ENCODE measurements around the gene SCN3B.

Gene SCN3B

GRCh38 chr11:123653827-123654565, 428 bp downstream of the SCN3B start:
- no peak for DNase-seq (ENCODE audit: low read depth)

GRCh38 chr11:123653483-123653826, 969 bp downstream of the SCN3B start:
- DNase-seq (ENCODE audit: low read depth): no peak

- no peak for DNase-seq (ENCODE audit: low read depth)
Measured at GRCh38 chr11:123652599-123652998, 1.8 kb downstream of the SCN3B start.

GRCh38 chr11:123650901-123651300, 3.5 kb downstream of the SCN3B start:
- no peak for DNase-seq (ENCODE audit: low read depth)

GRCh38 chr11:123645286-123645975, 9.0 kb downstream of the SCN3B start:
- no peak for DNase-seq (ENCODE audit: low read depth)

DNA sequence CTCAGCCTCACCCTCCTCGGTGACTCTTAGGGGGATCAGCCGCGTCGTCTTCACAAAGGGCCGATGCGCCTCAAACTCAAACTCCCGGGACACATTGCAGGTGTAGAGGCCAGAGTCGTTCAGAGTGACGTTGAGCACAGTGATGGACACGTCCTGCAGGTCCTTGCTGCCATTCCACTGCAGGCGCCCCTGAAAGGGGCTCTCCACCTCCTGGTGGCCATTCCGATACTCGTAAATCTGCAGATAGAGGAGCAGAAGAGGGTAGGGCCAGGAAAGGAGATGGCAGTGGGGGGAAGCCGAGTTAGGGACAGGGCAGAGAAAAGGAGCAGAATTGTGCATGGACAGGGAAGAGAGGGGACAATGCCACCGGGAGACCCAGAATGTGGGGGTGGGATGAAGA, 12.0 kb downstream of the SCN3B start:
- no peak for DNase-seq (ENCODE audit: low read depth)

- no peak for DNase-seq (ENCODE audit: low read depth)
Measured at GRCh38 chr11:123641495-123641840, 13.0 kb downstream of the SCN3B start.

GRCh38 chr11:123640677-123641494, 13.5 kb downstream of the SCN3B start:
- no peak for DNase-seq (ENCODE audit: low read depth)

DNA sequence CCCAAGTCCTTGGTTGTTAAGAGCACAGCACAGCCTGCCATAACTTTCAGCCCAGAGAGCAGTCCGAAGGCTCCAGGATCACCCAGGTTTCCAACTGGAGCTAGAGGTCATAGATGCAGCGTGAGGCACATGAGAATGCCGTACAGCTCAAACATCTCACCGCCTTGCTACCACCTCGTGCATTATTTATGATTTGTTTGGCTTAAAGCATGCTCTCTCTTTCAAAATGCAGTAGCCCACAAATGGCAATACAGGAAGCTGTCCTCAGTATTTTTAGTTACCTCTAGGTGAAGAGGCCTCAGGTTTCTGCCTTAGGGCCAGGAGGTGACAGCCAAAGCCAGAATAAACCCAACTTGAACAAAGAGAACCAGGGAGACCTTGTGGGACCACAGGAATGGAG, 14.4 kb downstream of the SCN3B start:
- no peak for DNase-seq (ENCODE audit: low read depth)

DNA sequence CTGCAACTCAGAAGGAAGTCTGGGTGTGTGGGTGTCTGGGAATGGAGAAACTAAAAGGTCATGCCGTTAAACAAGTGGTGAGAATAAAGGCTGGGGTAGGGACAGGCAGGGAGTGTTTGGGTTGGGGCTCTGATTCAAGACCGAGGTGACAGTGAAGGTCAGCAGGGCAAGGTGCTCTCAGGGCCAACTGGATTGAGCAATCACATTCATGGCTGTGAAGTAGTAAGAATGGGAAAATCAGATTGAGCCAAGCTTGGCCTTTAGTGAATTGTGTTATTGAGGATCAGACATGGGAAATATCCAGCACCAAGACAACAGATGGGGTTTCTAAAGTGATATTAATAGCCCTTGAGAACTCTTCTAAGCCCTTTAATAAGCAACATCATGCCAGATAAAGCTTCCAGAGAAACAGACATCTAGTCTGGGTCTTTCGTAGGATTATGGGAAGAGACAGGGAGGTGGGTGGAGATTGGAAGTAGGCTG, 24.3 kb downstream of the SCN3B start:
- no peak for DNase-seq (ENCODE audit: low read depth)

GRCh38 chr11:123628936-123629683, 25.3 kb downstream of the SCN3B start:
- no peak for DNase-seq (ENCODE audit: low read depth)

DNA sequence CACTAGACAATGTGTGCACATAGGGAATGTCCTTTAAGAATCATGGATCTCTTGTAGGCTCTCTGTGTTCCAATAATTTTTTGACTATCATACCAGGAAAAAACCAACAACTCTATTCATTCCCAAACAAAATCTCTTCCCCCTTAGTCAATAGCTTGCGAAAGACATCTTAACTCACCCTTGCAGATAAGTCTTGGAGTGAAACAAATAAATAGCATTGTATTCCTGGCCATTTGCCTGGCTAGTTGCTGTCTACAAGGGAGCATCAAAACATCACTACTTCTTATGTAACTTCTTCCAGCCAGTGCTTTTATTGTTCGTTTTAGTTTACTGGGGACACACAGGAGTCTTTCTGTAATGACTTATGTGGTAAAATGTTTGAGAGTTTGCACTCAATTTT, 29.4 kb downstream of the SCN3B start:
- no peak for DNase-seq (ENCODE audit: low read depth)

DNA sequence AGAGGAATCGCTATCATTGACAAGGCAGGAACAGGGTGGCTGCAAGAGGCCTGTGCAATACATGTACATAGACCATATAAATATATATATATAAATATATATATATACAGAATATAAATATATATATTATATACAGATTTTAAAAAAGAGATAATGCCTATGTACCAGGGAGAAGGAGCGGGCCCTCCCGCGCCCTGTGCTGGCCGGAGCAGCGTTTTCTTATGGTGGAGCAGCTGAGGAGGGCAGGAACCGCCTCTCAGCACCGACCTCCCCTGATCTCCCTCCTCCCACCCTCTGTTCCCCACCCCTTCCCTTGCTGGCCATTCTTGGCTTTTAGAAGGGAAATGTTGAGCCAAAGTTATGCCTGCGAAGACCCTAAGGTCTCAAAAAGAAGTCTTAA, 31.8 kb downstream of the SCN3B start:
- DNase-seq (ENCODE audit: low read depth): no peak

- DNase-seq (ENCODE audit: low read depth): no peak
Measured at GRCh38 chr11:123616505-123617198, 37.8 kb downstream of the SCN3B start.

DNA sequence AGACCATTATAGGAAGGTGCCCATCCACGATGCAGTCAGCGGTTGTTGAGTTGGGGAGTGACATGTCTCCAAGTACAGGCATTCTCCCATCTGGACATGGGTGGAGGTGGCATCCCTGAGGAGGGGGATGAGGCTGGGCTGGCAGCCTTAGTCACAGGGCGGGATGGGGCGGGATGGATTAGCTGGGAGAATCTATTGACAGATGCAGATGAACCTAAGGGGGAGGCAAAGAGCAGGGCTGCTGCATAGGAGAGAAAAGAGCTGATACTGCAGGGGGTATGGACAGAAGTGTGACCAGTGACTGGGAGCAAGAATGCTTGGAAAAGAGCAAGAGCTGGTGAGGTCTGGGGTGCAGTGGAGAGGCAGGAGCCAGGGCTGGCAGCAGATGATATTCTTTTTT, 42.7 kb downstream of the SCN3B start:
- DNase-seq (ENCODE audit: low read depth): no peak

DNA sequence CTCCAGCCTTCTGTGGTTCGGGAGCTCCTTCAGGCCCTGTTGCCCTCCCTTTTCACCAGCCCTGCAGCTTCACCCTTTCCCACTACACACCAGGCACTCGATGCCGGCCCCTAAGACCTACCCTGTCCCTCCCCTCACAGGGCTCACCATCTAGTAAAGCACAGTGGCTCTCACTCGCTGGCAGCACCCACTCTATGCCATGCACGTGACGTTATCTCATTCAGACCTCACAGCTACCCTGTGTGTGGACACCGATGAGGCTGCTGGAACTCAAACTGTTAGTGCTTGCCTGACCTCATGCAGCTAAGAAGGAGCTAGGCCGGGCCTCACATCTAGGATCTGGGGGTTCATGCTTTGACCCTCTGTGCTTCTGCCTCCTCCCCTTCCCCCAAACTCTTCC, 45.5 kb downstream of the SCN3B start:
- DNase-seq (ENCODE audit: low read depth): no peak

DNA sequence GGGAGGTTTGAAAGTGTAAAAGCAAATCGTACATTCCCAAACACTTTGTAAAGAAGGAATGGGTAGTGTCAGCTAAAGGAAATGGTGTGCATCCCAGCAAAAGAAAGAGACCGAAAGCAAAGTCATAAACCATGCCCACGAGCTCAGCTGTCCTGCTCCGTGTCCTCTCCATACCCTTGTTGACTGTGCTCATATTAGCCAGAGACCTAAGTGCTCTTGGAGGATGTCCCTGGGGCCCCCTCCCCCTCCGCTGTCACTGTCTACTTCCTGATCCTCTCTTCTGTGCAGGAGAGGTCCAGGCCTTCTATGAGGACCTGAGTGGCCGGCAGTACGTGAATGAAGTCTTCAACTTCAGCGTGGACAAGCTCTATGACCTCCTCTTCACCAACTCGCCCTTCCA, 46.1 kb downstream of the SCN3B start:
- DNase-seq (ENCODE audit: low read depth): no peak

DNA sequence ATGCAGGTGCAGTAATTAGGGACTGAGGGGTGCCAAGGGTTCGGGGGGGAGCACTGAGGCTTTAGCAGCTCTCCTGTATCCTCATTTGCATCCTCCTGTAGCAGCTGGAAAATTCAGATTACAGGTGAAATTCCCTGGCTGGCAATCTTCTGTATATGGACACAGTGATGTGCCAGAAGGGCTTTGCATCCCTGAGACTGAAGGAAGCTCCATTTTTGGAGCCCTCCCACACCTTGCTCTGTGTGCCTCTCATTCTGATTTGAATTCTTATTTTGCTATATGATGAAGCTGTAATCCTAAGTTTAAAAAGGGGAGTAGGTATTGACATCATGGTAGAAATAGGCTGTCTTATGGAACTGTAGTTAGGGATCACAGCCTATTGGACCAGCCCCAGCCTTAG, 46.6 kb downstream of the SCN3B start:
- DNase-seq (ENCODE audit: low read depth): no peak

DNA sequence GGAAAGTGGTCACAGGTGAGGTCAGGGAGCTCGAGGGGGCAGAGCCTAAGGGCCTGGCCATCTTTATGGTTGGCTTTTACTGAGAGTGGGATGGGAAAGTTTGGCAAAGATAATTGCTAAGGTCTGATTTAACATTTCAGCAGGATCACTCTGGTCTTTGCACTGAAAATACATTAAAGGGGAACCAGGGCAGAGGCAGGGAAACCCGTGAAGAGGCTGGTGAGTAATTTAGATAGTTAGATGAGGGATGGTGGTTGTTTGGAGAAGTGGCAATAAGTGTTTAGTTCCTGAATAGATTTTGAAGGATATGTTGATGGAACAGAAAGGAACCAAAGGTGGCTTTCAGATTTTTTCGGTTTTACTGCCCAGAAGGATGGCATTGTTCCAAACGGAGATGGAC, 50.8 kb downstream of the SCN3B start:
- DNase-seq (ENCODE audit: low read depth): no peak

GRCh38 chr11:123601743-123602142, 52.7 kb downstream of the SCN3B start:
- DNase-seq (ENCODE audit: low read depth): no peak

GRCh38 chr11:123601136-123601535, 53.3 kb downstream of the SCN3B start:
- no peak for DNase-seq (ENCODE audit: low read depth)

GRCh38 chr11:123597859-123598258, 56.6 kb downstream of the SCN3B start:
- DNase-seq (ENCODE audit: low read depth): no peak
